Prostate gland (tissue), 2 donors: Measurements from ENCODE around the gene PIGH. TPM values are rescaled to one million over a fixed set of nuclear protein-coding genes. Genes with fewer than 3 reads are reported as not detected.

Experiments
- DNase-seq: peaks from one replicate; pipeline ENCODE4 v3.0.0-alpha.2; 2019; ENCODE audit warnings: low spot score
- H3K27ac ChIP-seq, 2 donors: fragments of 200-600 bp; sonication (generic); 2 replicates each; pipeline ENCODE4 v1.5.1; 2017 to 2019
- H3K27me3 ChIP-seq: fragments of 200-600 bp; sonication (generic); replicated peaks from 2 replicates; pipeline ENCODE4 v1.5.1; 2019; ENCODE audit not compliant: insufficient read depth
- H3K36me3 ChIP-seq, 2 donors: fragments of 200-600 bp; sonication (generic); 1 replicate in 1 of 2; 2 replicates in 1 of 2; pipeline versions ENCODE4 v1.5.1 to v1.8.1; 2017 to 2019
- H3K4me1 ChIP-seq: fragments of 200-600 bp; sonication (generic); replicated peaks from 2 replicates; pipeline ENCODE4 v1.5.1; 2019
- H3K4me3 ChIP-seq, 2 donors: fragments of 200-600 bp; sonication (generic); 2 replicates each; pipeline ENCODE4 v1.5.1; 2017 to 2019
- H3K9me3 ChIP-seq: fragments of 200-600 bp; sonication (generic); 2 replicates; pipeline ENCODE4 v1.5.1; 2017
- CTCF ChIP-seq, 4 experiments: fragments of 200-600 bp in 2 of 4; fragments of 450-650 bp in 2 of 4; sonication (generic) in 2 of 4; IDR thresholded peaks; 1 replicate in 3 of 4; 2 replicates in 1 of 4; pipeline ENCODE4 v1.5.1; 2016 to 2019; ENCODE audit warnings: antibody characterized with exemption in 4 of 4, mild to moderate bottlenecking in 2 of 4, moderate library complexity in 2 of 4
- POLR2A ChIP-seq: fragments of 450-650 bp; IDR thresholded peaks from one replicate; pipeline ENCODE4 v1.6.1; 2016; ENCODE audit warnings: antibody characterized with exemption, mild to moderate bottlenecking
- POLR2AphosphoS5 ChIP-seq: sonication (generic); formaldehyde crosslinking; IDR thresholded peaks from one replicate; pipeline ENCODE4 v1.6.1; 2017; ENCODE audit warnings: antibody characterized with exemption
- WGBS: methylation state at CpG from one replicate; pipeline ENCODE4 v1.1.5; 2018; 5-methylcytosine and 5-hydroxymethylcytosine counted together
- intact Hi-C: fragments of 100-400 bp; cut with DNase I; formaldehyde crosslinking; loops from one replicate; pipeline ENCODE4 v1.14.2; 2022
- total RNA-seq, 2 donors: library from RNA; depleted of rRNA; stranded (reverse); fragments of >200 nt; gene quantifications; one replicate each; pipeline ENCODE4 v1.1.0, GENCODE V29; 2016

The PIGH gene
- total RNA-seq, 2 donors from 2014 or later: 41.5 to 128 TPM

GRCh38 chr14:67643713-67644112, 43.6 kb upstream of the PIGH start:
- Histone ChIP-seq H3K4me1 (no peaks in the 10 kb centered on the region), H3K4me3 (no peak overlapping the region), H3K27me3 (no peaks in the 10 kb centered on the region), H3K9me3 (no peaks in the 10 kb centered on the region), H3K36me3 (peaks cover 0 to 1% of the 10 kb centered on the region in 2 donors), H3K27ac (no peak overlapping the region)
- TF ChIP-seq POLR2AphosphoS5: no peak
- TF ChIP-seq CTCF (IDR thresholded peaks at IDR 0.05): no peak
- TF ChIP-seq POLR2A: no peak
- intact Hi-C loops: no loop called here
- 44% methylated on average over 1 of the region's 1 CpG for WGBS
- DNase-seq: no peak

GRCh38 chr14:67641902-67642749, 42.1 kb upstream of the PIGH start:
- H3K27ac ChIP-seq: no peak overlapping the region
- 82% methylated on average over 5 of the region's 5 CpGs for WGBS
- no peak overlapping the region for H3K4me3 ChIP-seq
- intact Hi-C loops: no loop called here
- no peak for TF ChIP-seq POLR2A
- TF ChIP-seq CTCF (IDR thresholded peaks at IDR 0.05): no peak
- no peak for TF ChIP-seq POLR2AphosphoS5
- no peaks in the 10 kb centered on the region for H3K9me3 ChIP-seq
- no peaks in the 10 kb centered on the region for H3K27me3 ChIP-seq
- no peak for DNase-seq
- H3K4me1 ChIP-seq: no peaks in the 10 kb centered on the region
- H3K36me3 ChIP-seq: no peaks in the 10 kb centered on the region

- Histone ChIP-seq H3K27ac (no peak overlapping the region), H3K36me3 (no peaks in the 10 kb centered on the region), H3K4me3 (no peak overlapping the region), H3K4me1 (no peaks in the 10 kb centered on the region), H3K27me3 (no peaks in the 10 kb centered on the region), H3K9me3 (no peaks in the 10 kb centered on the region)
- no peak for DNase-seq
- intact Hi-C loops: no loop called here
- TF ChIP-seq CTCF (IDR thresholded peaks at IDR 0.05) (no peak), POLR2AphosphoS5 (no peak), POLR2A (no peak)
- 95% methylated on average over 1 of the region's 1 CpG for WGBS
These were observed 41.4 kb upstream of the PIGH start for GRCh38 chr14:67641480-67641879.

GRCh38 chr14:67638642-67639041, 38.6 kb upstream of the PIGH start:
- H3K9me3 ChIP-seq: no peaks in the 10 kb centered on the region
- no peaks in the 10 kb centered on the region for H3K4me1 ChIP-seq
- no peaks in the 10 kb centered on the region for H3K27me3 ChIP-seq
- no peak for TF ChIP-seq POLR2AphosphoS5
- TF ChIP-seq CTCF (IDR thresholded peaks at IDR 0.05): no peak
- no peak for TF ChIP-seq POLR2A
- no peak for DNase-seq
- H3K27ac ChIP-seq: no peak overlapping the region
- intact Hi-C loops: no loop called here
- no peaks in the 10 kb centered on the region for H3K36me3 ChIP-seq
- WGBS: 88% methylated on average over 3 of the region's 3 CpGs
- H3K4me3 ChIP-seq: no peak overlapping the region

- H3K9me3 ChIP-seq: no peaks in the 10 kb centered on the region
- no peaks in the 10 kb centered on the region for H3K36me3 ChIP-seq
- H3K27me3 ChIP-seq: no peaks in the 10 kb centered on the region
- H3K4me3 ChIP-seq: no peak overlapping the region
- intact Hi-C loops: no loop called here
- WGBS: 82% methylated on average over 3 of the region's 3 CpGs
- H3K4me1 ChIP-seq: no peaks in the 10 kb centered on the region
- TF ChIP-seq CTCF (IDR thresholded peaks at IDR 0.05) (no peak), POLR2AphosphoS5 (no peak), POLR2A (no peak)
- no peak for DNase-seq
- H3K27ac ChIP-seq: no peak overlapping the region
These were observed 36.4 kb upstream of the PIGH start for GRCh38 chr14:67636361-67636919.
